HEK293 (cell line): Measurements from ENCODE around the gene PARVA.

Experiments used
- ZNF140 ChIP-seq: fragments of 450-650 bp; formaldehyde crosslinking; IDR thresholded peaks from 2 replicates; pipeline ENCODE4 v1.5.1; 2016; ENCODE audit warnings: missing biosample characterization, missing genetic modification characterization
- ZNF510 ChIP-seq: fragments of 450-650 bp; formaldehyde crosslinking; IDR thresholded peaks from 2 replicates; pipeline ENCODE4 v1.5.1; 2018; ENCODE audit warnings: mild to moderate bottlenecking, missing genetic modification characterization, missing biosample characterization; ENCODE audit not compliant: insufficient replicate concordance

- TF ChIP-seq ZNF140 (tag by site-specific recombination) (no peak), ZNF510 (tag by site-specific recombination) (no peak)
Measured at GRCh38 chr11:12525466-12526055, 148.2 kb downstream of the PARVA start.
